Calu3 (cell line): Measurements from ENCODE around the gene STXBP1. TPM values are rescaled to one million over a fixed set of nuclear protein-coding genes. Genes with fewer than 3 reads are reported as not detected.

ENCODE experiments used
- BruUV-seq: library from RNA; stranded (reverse); fragments of 400-500 nt; replicated peaks from 2 replicates; lab custom pipeline; 2021; lab: Mats Ljungman, UMichigan
- CTCF ChIA-PET: fragments of 300-600 bp; sonication (Branson Sonifier 250); formaldehyde crosslinking; loops from one replicate; lab custom pipeline; 2022; ENCODE audit warnings: antibody characterized with exemption; lab: Charles Lee
- DNase-seq: peaks from one replicate; pipeline ENCODE4 v3.0.0; 2022
- H3K27ac Mint-ChIP-seq: one replicate; pipeline ENCODE4 v1.8.0; 2022; ENCODE audit warnings: mixed read lengths; ENCODE audit not compliant: unreplicated experiment
- H3K27me3 Mint-ChIP-seq: one replicate; pipeline ENCODE4 v1.8.0; 2022; ENCODE audit warnings: mixed read lengths; ENCODE audit not compliant: unreplicated experiment
- H3K36me3 Mint-ChIP-seq: one replicate; pipeline ENCODE4 v1.8.0; 2022; ENCODE audit warnings: mild to moderate bottlenecking, moderate library complexity, mixed read lengths; ENCODE audit not compliant: insufficient read depth, unreplicated experiment
- H3K4me1 Mint-ChIP-seq: one replicate; pipeline ENCODE4 v1.8.0; 2022; ENCODE audit warnings: mild to moderate bottlenecking, low read depth, mixed read lengths; ENCODE audit not compliant: unreplicated experiment
- H3K4me3 Mint-ChIP-seq: one replicate; pipeline ENCODE4 v1.8.0; 2022; ENCODE audit warnings: mild to moderate bottlenecking, low read depth, moderate library complexity, mixed read lengths; ENCODE audit not compliant: unreplicated experiment
- H3K9me3 Mint-ChIP-seq: one replicate; pipeline ENCODE4 v1.8.0; 2022; ENCODE audit warnings: low read depth, mixed read lengths; ENCODE audit not compliant: unreplicated experiment
- CTCF ChIP-seq: fragments of 200-600 bp; IDR thresholded peaks from one replicate; pipeline ENCODE4 v1.8.0; 2022; ENCODE audit warnings: antibody characterized with exemption; ENCODE audit not compliant: unreplicated experiment
- intact Hi-C: fragments of 100-400 bp; cut with micrococcal nuclease; formaldehyde crosslinking; loops from one replicate; pipeline ENCODE4 v1.10.0; 2022; ENCODE audit not compliant: unreplicated experiment
- total RNA-seq: library from RNA; stranded (reverse); gene quantifications from 2 replicates; pipeline ENCODE4 v1.2.3, GENCODE V29; 2022

Gene STXBP1
- total RNA-seq, 1 experiment from 2014 or later = 5.9 TPM

GRCh38 chr9:127662617-127663016 is 50.5 kb downstream of the STXBP1 start:
- no peak for TF ChIP-seq CTCF
- H3K27ac Mint-ChIP-seq = no peak overlapping the region
- CTCF ChIA-PET = no interaction called here
- H3K36me3 Mint-ChIP-seq = no peaks in the 10 kb centered on the region
- no peaks in the 10 kb centered on the region for H3K9me3 Mint-ChIP-seq
- no peak for DNase-seq
- BruUV-seq = no TSS peak
- intact Hi-C loops = no loop called here
- H3K27me3 Mint-ChIP-seq = no peaks in the 10 kb centered on the region
- no peak overlapping the region for H3K4me3 Mint-ChIP-seq
- H3K4me1 Mint-ChIP-seq = no peaks in the 10 kb centered on the region

GRCh38 chr9:127664324-127664677 is 52.2 kb downstream of the STXBP1 start:
- H3K36me3 Mint-ChIP-seq = no peaks in the 10 kb centered on the region
- CTCF ChIA-PET = no interaction called here
- intact Hi-C loops = no loop called here
- no peak for TF ChIP-seq CTCF
- H3K4me3 Mint-ChIP-seq = no peak overlapping the region
- BruUV-seq = no TSS peak
- no peaks in the 10 kb centered on the region for H3K9me3 Mint-ChIP-seq
- DNase-seq = no peak
- H3K27me3 Mint-ChIP-seq = no peaks in the 10 kb centered on the region
- H3K27ac Mint-ChIP-seq = no peak overlapping the region
- H3K4me1 Mint-ChIP-seq = no peaks in the 10 kb centered on the region

- no TSS peak for BruUV-seq
Measured at GRCh38 chr9:127664678-127665507, 52.8 kb downstream of the STXBP1 start.

GRCh38 chr9:127667127-127667844 is 55.2 kb downstream of the STXBP1 start:
- no peaks in the 10 kb centered on the region for H3K4me1 Mint-ChIP-seq
- no peaks in the 10 kb centered on the region for H3K9me3 Mint-ChIP-seq
- no TSS peak for BruUV-seq
- H3K27me3 Mint-ChIP-seq = no peaks in the 10 kb centered on the region
- TF ChIP-seq CTCF = no peak
- no peak overlapping the region for H3K4me3 Mint-ChIP-seq
- CTCF ChIA-PET = interaction anchor here (0.5 kb wide), 1 partner anchor 68 kb away, joined by 3 read pairs; the partner anchor contains the start of gene TOR2A
- no peak overlapping the region for H3K27ac Mint-ChIP-seq
- no peak for DNase-seq
- H3K36me3 Mint-ChIP-seq = no peaks in the 10 kb centered on the region
- intact Hi-C loops = no loop called here

More at GRCh38 chr9:127664678-127665507, 52.8 kb downstream of the STXBP1 start:
- Mint-ChIP-seq H3K36me3 (no peaks in the 10 kb centered on the region), H3K9me3 (no peaks in the 10 kb centered on the region), H3K27ac (no peak overlapping the region), H3K4me1 (no peaks in the 10 kb centered on the region), H3K4me3 (no peak overlapping the region), H3K27me3 (no peaks in the 10 kb centered on the region)
- intact Hi-C loops = no loop called here
- TF ChIP-seq CTCF = no peak
- CTCF ChIA-PET = no interaction called here
- no peak for DNase-seq
